Left ventricle myocardium inferior (tissue), 1 donor: ENCODE results near the gene TYROBP. TPM values are rescaled to one million over a fixed set of nuclear protein-coding genes. Genes with fewer than 3 reads are reported as not detected.

Experiments
- DNase-seq: peaks from one replicate; pipeline ENCODE4 v3.0.0-alpha.2; 2020
- H3K27ac ChIP-seq: fragments of 200-600 bp; replicated peaks from 2 replicates; pipeline ENCODE4 v1.8.0; 2021
- H3K27me3 ChIP-seq: fragments of 200-600 bp; 2 replicates; pipeline ENCODE4 v1.8.0; 2021; ENCODE audit warnings: low read depth
- H3K36me3 ChIP-seq: fragments of 200-600 bp; 2 replicates; pipeline ENCODE4 v1.8.0; 2021
- H3K4me1 ChIP-seq: fragments of 200-600 bp; 2 replicates; pipeline ENCODE4 v1.8.0; 2021
- H3K4me3 ChIP-seq: fragments of 200-600 bp; 2 replicates; pipeline ENCODE4 v1.8.0; 2021; ENCODE audit warnings: mild to moderate bottlenecking, moderate library complexity
- H3K9me3 ChIP-seq: fragments of 200-600 bp; replicated peaks from 2 replicates; pipeline ENCODE4 v1.8.0; 2021
- intact Hi-C: fragments of 100-400 bp; cut with micrococcal nuclease; formaldehyde crosslinking; loops from one replicate; pipeline ENCODE4 v1.11.0; 2022
- total RNA-seq: library from RNA; stranded (reverse); fragmentation: NEBNext Ultra II Directional; extraction: Animal tissue kit (Norgen Biotek cat#: 25700); gene quantifications from one replicate; pipeline ENCODE4 v1.2.1, GENCODE V29; 2021
- TF ChIP-seq, protein P1 (sequence below): fragments of 200-600 bp; IDR thresholded peaks from 2 replicates; pipeline ENCODE4 v1.8.0; 2021; ENCODE audit warnings: antibody characterized with exemption, mild to moderate bottlenecking, borderline replicate concordance
- donor health status: DM: no; HTN: yes; CAD: no; lungs with severe emphysema.

The TYROBP gene
- total RNA-seq, 1 donor from 2014 or later: 26.2 TPM

DNA sequence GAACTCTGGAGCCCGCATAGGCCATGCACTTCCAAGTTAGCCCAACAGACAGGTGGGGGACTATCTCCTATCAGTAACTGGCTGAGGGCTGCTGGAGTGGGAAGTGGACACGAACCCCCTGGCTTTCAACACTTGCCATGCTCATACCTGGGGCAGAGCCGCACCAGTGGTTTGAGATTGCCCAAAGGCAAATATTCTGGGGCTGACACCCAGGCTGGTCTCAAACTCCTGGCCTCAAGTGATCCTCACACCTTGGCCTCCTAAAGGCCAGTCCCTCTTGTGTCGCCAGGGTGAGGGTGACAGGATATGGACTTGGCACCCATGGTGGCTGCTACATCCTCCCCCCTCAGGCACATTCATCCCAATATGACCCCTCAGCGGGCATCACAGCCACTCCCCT is 20.9 kb downstream of the TYROBP start:
- no peak for DNase-seq
- TF ChIP-seq, protein P1, sequence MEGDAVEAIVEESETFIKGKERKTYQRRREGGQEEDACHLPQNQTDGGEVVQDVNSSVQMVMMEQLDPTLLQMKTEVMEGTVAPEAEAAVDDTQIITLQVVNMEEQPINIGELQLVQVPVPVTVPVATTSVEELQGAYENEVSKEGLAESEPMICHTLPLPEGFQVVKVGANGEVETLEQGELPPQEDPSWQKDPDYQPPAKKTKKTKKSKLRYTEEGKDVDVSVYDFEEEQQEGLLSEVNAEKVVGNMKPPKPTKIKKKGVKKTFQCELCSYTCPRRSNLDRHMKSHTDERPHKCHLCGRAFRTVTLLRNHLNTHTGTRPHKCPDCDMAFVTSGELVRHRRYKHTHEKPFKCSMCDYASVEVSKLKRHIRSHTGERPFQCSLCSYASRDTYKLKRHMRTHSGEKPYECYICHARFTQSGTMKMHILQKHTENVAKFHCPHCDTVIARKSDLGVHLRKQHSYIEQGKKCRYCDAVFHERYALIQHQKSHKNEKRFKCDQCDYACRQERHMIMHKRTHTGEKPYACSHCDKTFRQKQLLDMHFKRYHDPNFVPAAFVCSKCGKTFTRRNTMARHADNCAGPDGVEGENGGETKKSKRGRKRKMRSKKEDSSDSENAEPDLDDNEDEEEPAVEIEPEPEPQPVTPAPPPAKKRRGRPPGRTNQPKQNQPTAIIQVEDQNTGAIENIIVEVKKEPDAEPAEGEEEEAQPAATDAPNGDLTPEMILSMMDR: no peak
- no peak overlapping the region for H3K27ac ChIP-seq
- H3K4me1 ChIP-seq: no peaks in the 10 kb centered on the region
- no peaks in the 10 kb centered on the region for H3K27me3 ChIP-seq
- no peaks in the 10 kb centered on the region for H3K9me3 ChIP-seq
- H3K36me3 ChIP-seq: peaks cover 40% of the 10 kb centered on the region
- H3K4me3 ChIP-seq: no peak overlapping the region
- intact Hi-C loops: loop anchor here (10.0 kb wide), 1 partner anchor 48 kb away; the partner anchor contains the start of gene LRFN3

DNA sequence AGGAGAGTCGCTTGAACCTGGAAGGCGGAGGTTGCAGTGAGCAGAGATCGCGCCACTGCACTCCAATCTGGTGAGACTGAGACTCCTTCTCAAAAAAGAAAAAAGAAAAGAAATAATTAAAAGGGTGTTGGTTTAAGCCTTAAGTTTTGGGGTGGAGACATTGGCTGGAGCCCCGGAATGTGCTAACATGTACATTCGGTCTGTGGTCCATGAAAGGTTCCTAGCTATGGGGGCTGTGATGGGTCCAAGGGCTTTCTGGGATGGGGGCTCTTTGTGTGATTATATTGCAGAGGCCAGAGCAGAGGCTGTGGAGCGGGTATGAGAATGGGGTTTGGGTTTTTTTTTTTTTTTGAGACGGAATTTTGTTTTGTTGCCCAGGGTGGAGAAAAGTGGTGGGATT is 22.2 kb downstream of the TYROBP start:
- no peaks in the 10 kb centered on the region for H3K4me1 ChIP-seq
- TF ChIP-seq, protein P1: no peak
- no peaks in the 10 kb centered on the region for H3K27me3 ChIP-seq
- intact Hi-C loops: loop anchor here (10.0 kb wide), 1 partner anchor 49 kb away; the partner anchor contains the start of gene LRFN3
- no peaks in the 10 kb centered on the region for H3K9me3 ChIP-seq
- H3K27ac ChIP-seq: no peak overlapping the region
- H3K36me3 ChIP-seq: peaks cover 35% of the 10 kb centered on the region
- no peak for DNase-seq
- no peak overlapping the region for H3K4me3 ChIP-seq

DNA sequence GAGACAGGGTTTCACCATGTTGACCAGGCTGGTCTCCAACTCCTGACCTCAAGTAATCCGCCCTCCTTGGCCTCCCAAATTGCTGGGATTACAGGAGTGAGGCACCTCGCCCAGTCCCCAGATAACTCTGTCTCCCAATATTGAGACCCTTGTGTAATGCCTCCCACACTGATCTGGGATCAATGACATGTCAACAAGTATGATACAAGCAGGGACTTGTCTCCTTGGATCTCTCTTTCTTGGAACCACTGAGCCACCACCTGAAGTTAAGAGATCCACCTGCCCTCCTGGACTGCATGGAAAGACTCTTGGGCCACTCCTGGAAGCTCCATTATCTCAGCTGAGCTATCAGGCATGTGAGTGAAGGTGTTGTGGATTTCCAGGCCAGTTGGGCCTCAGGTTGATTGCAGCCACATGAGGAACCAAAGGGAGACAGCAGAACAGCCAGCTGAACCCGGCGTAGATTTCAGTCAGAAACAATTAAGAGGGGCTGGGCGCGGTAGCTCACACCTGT is 22.8 kb downstream of the TYROBP start:
- no peak overlapping the region for H3K27ac ChIP-seq
- DNase-seq: no peak
- H3K4me3 ChIP-seq: no peak overlapping the region
- intact Hi-C loops: loop anchor here (10.0 kb wide), 1 partner anchor 50 kb away; the partner anchor contains the start of gene LRFN3
- no peaks in the 10 kb centered on the region for H3K9me3 ChIP-seq
- peaks cover 29% of the 10 kb centered on the region for H3K36me3 ChIP-seq
- no peaks in the 10 kb centered on the region for H3K27me3 ChIP-seq
- TF ChIP-seq, protein P1: no peak
- H3K4me1 ChIP-seq: no peaks in the 10 kb centered on the region

DNA sequence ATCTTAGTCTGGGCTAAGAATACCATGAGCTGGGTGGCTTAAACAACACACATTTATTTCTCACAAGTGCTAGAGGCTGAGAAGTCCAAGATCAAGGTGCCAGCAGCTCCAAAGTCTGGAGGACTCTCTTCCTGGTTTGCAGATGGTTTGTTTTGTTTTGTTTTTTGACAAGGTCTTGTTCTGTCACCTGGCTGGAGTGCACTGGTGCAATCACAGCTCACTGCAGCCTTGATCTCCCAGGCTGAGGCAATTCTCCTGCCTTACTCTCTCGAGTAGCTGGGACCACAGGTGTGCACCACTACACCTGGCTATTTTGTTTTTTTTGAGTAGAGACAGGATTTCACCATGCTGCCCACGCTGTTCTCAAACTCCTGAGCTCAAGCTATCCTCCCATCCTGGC is 24.2 kb downstream of the TYROBP start:
- TF ChIP-seq, protein P1: no peak
- no peaks in the 10 kb centered on the region for H3K9me3 ChIP-seq
- H3K27ac ChIP-seq: no peak overlapping the region
- H3K4me3 ChIP-seq: no peak overlapping the region
- peaks cover 7% of the 10 kb centered on the region for H3K4me1 ChIP-seq
- H3K27me3 ChIP-seq: peaks cover 6% of the 10 kb centered on the region
- no peak for DNase-seq
- intact Hi-C loops: loop anchor here (10.0 kb wide), 1 partner anchor 51 kb away; the partner anchor contains the start of gene LRFN3
- peaks cover 15% of the 10 kb centered on the region for H3K36me3 ChIP-seq

DNA sequence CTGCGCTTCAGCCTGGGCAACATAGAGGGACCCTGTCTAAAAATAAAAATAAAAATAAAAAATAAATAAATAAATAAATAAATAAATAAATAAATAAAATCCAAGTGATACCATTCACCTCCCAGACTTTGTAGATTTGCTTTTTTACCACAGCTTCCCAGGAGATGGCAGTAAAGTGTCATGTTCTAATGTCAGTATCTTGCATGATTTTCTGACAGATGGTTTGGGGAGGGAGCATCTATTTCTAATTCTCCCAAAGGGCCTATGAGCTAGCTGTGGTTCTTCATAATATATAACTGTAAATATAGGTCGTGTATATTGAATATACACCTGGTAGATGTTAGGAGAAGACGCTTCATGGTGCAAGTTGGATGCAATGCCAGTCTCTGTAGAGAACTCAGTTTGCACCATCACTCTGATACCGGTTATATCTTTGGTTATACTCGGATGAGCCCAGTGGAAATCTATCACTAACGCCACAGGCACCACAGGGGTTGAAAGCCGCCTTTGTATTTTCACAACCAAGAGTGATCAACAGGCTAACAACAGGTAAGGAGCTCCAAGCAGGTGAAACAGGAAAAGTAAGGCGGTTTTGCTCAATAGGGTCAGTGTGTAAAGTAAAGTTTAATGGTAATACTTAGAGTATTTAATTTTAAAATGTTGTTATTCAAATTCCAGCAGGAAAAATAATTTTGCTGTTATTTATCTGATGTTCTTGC is 25.8 kb downstream of the TYROBP start:
- peaks cover 7% of the 10 kb centered on the region for H3K4me1 ChIP-seq
- TF ChIP-seq, protein P1: peak; percentile 67
- H3K36me3 ChIP-seq: no peaks in the 10 kb centered on the region
- no peak for DNase-seq
- H3K27me3 ChIP-seq: peaks cover 11% of the 10 kb centered on the region
- H3K9me3 ChIP-seq: no peaks in the 10 kb centered on the region
- no peak overlapping the region for H3K27ac ChIP-seq
- H3K4me3 ChIP-seq: no peak overlapping the region
- intact Hi-C loops: loop anchor here (10.0 kb wide), 1 partner anchor 53 kb away; the partner anchor contains the start of gene LRFN3
